ENCODE measurements around the gene PCNX2.

- TF ChIP-seq EZH2 (IDR thresholded peaks at IDR 0.05; ENCODE audit: borderline replicate concordance) (no peak), CTCF (IDR thresholded peaks at IDR 0.05; ENCODE audit: poor library complexity) (no peak), EZH2phosphoT487 (IDR thresholded peaks at IDR 0.05; ENCODE audit: low read depth, severe bottlenecking, unreplicated experiment) (no peak)
Observed at GRCh38 chr1:232986527-232986922, 309.0 kb downstream of the PCNX2 start.

Data from hepatocyte (in vitro differentiated cells).